K562 (cell line): ENCODE data around the gene SPRED2. TPM values are rescaled to one million over a fixed set of nuclear protein-coding genes. Genes with fewer than 3 reads are reported as not detected.
A peak's percentile ranks its signal among the peaks of the same experiment; 100 is the strongest.

Source experiments
- ATAC-seq: fragments of 200-7000 bp; cut with Tn5 transposase; 3 replicates; pipeline ENCODE4 v1.9.1; 2020; ENCODE audit warnings: moderate library complexity
- BruUV-seq: library from RNA; stranded (reverse); fragments of 400-500 nt; replicated peaks from 2 replicates; lab custom pipeline; 2021; lab: Mats Ljungman, UMichigan
- CTCF ChIA-PET: fragments of 300-600 bp; formaldehyde crosslinking; extraction: SDS; loops from one replicate; lab custom pipeline; 2021; ENCODE audit warnings: low intra/inter-chr PET ratio; lab: Yijun Ruan, JAX
- POLR2A ChIA-PET: fragments of 300-600, 350-650 bp; sonication (Branson Sonifier 250); formaldehyde crosslinking; extraction: SDS; loops from one replicate; lab custom pipeline; 2021; ENCODE audit warnings: antibody characterized with exemption, inconsistent platforms; lab: Yijun Ruan, JAX
- DNase-seq, 4 experiments: peaks; one replicate each; pipeline versions ENCODE4 v3.0.0 to v3.0.0-alpha.2; 2011 to 2018; ENCODE audit warnings: low spot score in 3 of 4, mixed read lengths in 3 of 4; ENCODE audit errors: extremely low read depth in 1 of 4
- FAIRE-seq: peaks from 2 replicates; lab custom pipeline; 2011; peaks lifted over from hg19 to GRCh38; lab: Jason Lieb, UNC
- H2AFZ ChIP-seq: 2 replicates; pipeline ENCODE4 v1.6.0; 2011; ENCODE audit warnings: low read depth, low read length, control low read depth, inconsistent platforms
- H3K27ac ChIP-seq: fragments of 200-600 bp; 3 replicates; pipeline ENCODE4 v1.8.0; 2011; ENCODE audit warnings: low read depth, mild to moderate bottlenecking, control low read depth, inconsistent platforms, low read length, moderate library complexity, mixed read lengths; ENCODE audit errors: extremely low read depth
- H3K27me3 ChIP-seq, 2 experiments: fragments of 300-600 bp in 1 of 2; 2 replicates in 1 of 2; 3 replicates in 1 of 2; pipeline versions ENCODE4 v1.6.0 to v1.8.0; 2011; ENCODE audit warnings: inconsistent platforms in 2 of 2, low read length in 2 of 2, mild to moderate bottlenecking in 1 of 2, mixed read lengths in 1 of 2, moderate library complexity in 1 of 2; ENCODE audit not compliant: control insufficient read depth in 2 of 2, insufficient read depth in 2 of 2
- H3K36me3 ChIP-seq: fragments of 300-600 bp; 3 replicates; pipeline ENCODE4 v1.8.0; 2011; ENCODE audit warnings: mild to moderate bottlenecking, low read length, inconsistent platforms; ENCODE audit not compliant: control insufficient read depth, insufficient read depth
- H3K4me1 ChIP-seq, 2 experiments: fragments of 200-600 bp in 1 of 2; replicated peaks in 1 of 2; 2 replicates in 1 of 2; 3 replicates in 1 of 2; pipeline versions ENCODE4 v1.5.1 to v1.8.0; 2011; ENCODE audit warnings: inconsistent platforms in 2 of 2, low read length in 2 of 2, mild to moderate bottlenecking in 1 of 2, mixed read lengths in 1 of 2, moderate library complexity in 1 of 2; ENCODE audit not compliant: control insufficient read depth in 2 of 2, insufficient read depth in 2 of 2
- H3K4me2 ChIP-seq: 2 replicates; pipeline ENCODE4 v1.6.1; 2011; ENCODE audit warnings: low read length, control low read depth, inconsistent platforms, mixed read lengths; ENCODE audit not compliant: insufficient read depth
- H3K4me3 ChIP-seq: fragments of 200-600 bp; sonication (generic), shearing (Covaris generic); 2 replicates; pipeline ENCODE4 v1.5.1; 2016; ENCODE audit warnings: control low read depth, inconsistent platforms
- H3K79me2 ChIP-seq: fragments of 200-600 bp; 3 replicates; pipeline ENCODE4 v1.8.0; 2011; ENCODE audit warnings: low read length, inconsistent platforms; ENCODE audit not compliant: control insufficient read depth, insufficient read depth
- H3K9ac ChIP-seq, 2 experiments: 2 replicates each; pipeline versions ENCODE4 v1.6.0 to v1.6.1; 2011; ENCODE audit warnings: low read depth in 2 of 2, low read length in 2 of 2, control low read depth in 1 of 2, inconsistent platforms in 1 of 2, mild to moderate bottlenecking in 1 of 2, mixed read lengths in 1 of 2; ENCODE audit not compliant: insufficient read depth in 1 of 2
- H3K9me1 ChIP-seq: one replicate; pipeline ENCODE4 v1.6.0; 2011; ENCODE audit warnings: inconsistent platforms, mild to moderate bottlenecking, low read length, moderate library complexity; ENCODE audit not compliant: control insufficient read depth, insufficient read depth
- H3K9me3 ChIP-seq: replicated peaks from 2 replicates; pipeline ENCODE4 v1.5.1; 2011; ENCODE audit warnings: low read depth, low read length, inconsistent platforms; ENCODE audit not compliant: control insufficient read depth, insufficient read depth
- H4K20me1 ChIP-seq: replicated peaks from 2 replicates; pipeline ENCODE4 v1.6.1; 2011; ENCODE audit warnings: low read length, inconsistent platforms, mixed read lengths; ENCODE audit not compliant: control insufficient read depth, insufficient read depth
- BRD4 ChIP-seq: fragments of 200-600 bp; sonication (generic); IDR thresholded peaks from 2 replicates; pipeline ENCODE4 v1.6.1; 2017; ENCODE audit warnings: inconsistent platforms
- CREB1 ChIP-seq, 2 experiments: sonication (generic) in 1 of 2; formaldehyde crosslinking in 1 of 2; IDR thresholded peaks; 2 replicates each; pipeline versions ENCODE4 v1.6.1 to v1.8.0; 2012 to 2022; ENCODE audit warnings: inconsistent platforms in 1 of 2, mild to moderate bottlenecking in 1 of 2, missing genetic modification reagents in 1 of 2, moderate library complexity in 1 of 2
- DMBX1 ChIP-seq: fragments of 250-450 bp; sonication (Bioruptor Pico); IDR thresholded peaks from 2 replicates; pipeline ENCODE4 v1.8.0; 2022; ENCODE audit warnings: inconsistent platforms, mild to moderate bottlenecking, moderate library complexity, borderline replicate concordance
- E2F6 ChIP-seq, 2 experiments: IDR thresholded peaks; 2 replicates each; pipeline ENCODE4 v1.6.1; 2011; ENCODE audit warnings: borderline replicate concordance in 1 of 2, control low read depth in 1 of 2, low read depth in 1 of 2, low read length in 1 of 2, mild to moderate bottlenecking in 1 of 2, mixed read lengths in 1 of 2, moderate library complexity in 1 of 2; ENCODE audit not compliant: insufficient read depth in 1 of 2, insufficient read length in 1 of 2, poor library complexity in 1 of 2, severe bottlenecking in 1 of 2; ENCODE audit errors: extremely low read depth in 1 of 2
- KLF10 ChIP-seq: fragments of 250-450 bp; sonication (Bioruptor Pico); IDR thresholded peaks from 2 replicates; pipeline ENCODE4 v1.6.1; 2021; ENCODE audit warnings: matching md5 sums
- L3MBTL2 ChIP-seq: fragments of 450-650 bp; IDR thresholded peaks from 2 replicates; pipeline ENCODE4 v1.6.1; 2016; ENCODE audit warnings: mild to moderate bottlenecking, moderate library complexity
- MYC ChIP-seq, 2 experiments: fragments of 250-450 bp in 1 of 2; sonication (Bioruptor Pico) in 1 of 2; IDR thresholded peaks; 2 replicates each; pipeline versions ENCODE4 v1.5.1 to v1.6.1; 2012 to 2021; ENCODE audit warnings: low read depth in 2 of 2, borderline replicate concordance in 1 of 2, improper control_type of control experiment in 1 of 2, low read length in 1 of 2, mild to moderate bottlenecking in 1 of 2, moderate library complexity in 1 of 2
- RAD51 ChIP-seq: fragments of 450-650 bp; IDR thresholded peaks from 2 replicates; pipeline ENCODE4 v1.7.1; 2016; ENCODE audit warnings: low read depth, mild to moderate bottlenecking, borderline replicate concordance
- SMARCA5 ChIP-seq: fragments of 450-650 bp; IDR thresholded peaks from 2 replicates; pipeline ENCODE4 v1.6.1; 2016
- TSHZ1 ChIP-seq: fragments of 250-450 bp; sonication (Bioruptor Pico); IDR thresholded peaks from 2 replicates; pipeline ENCODE4 v1.4.0; 2020; ENCODE audit warnings: mild to moderate bottlenecking, moderate library complexity
- U2AF2 ChIP-seq: fragments of 200-400 bp; formaldehyde crosslinking; optimal IDR thresholded peaks from 2 replicates; pipeline ENCODE3; 2017; ENCODE audit warnings: low read depth, mild to moderate bottlenecking, low read length
- USF2 ChIP-seq: sonication (generic); formaldehyde crosslinking; IDR thresholded peaks from 2 replicates; pipeline ENCODE4 v1.5.0; 2020; ENCODE audit warnings: missing genetic modification reagents
- ZNF316 ChIP-seq: fragments of 450-650 bp; IDR thresholded peaks from 2 replicates; pipeline ENCODE4 v1.6.1; 2016
- ZNF589 ChIP-seq: fragments of 200-800 bp; sonication (Bioruptor generic); IDR thresholded peaks from 2 replicates; pipeline ENCODE4 v1.6.1; 2016; ENCODE audit warnings: low read depth, missing genetic modification characterization, missing compliant biosample characterization
- WGBS: fragments of 100-300 bp; shearing (Covaris generic); methylation state at CpG from one replicate; pipeline ENCODE4 v1.1.6; 2016; ENCODE audit warnings: low coverage, mixed read lengths; ENCODE audit not compliant: insufficient coverage; ENCODE audit errors: missing lambda C conversion rate; 5-methylcytosine and 5-hydroxymethylcytosine counted together
- in situ Hi-C: fragments of 300-500 bp; cut with MboI; formaldehyde crosslinking; loops from 4 replicates; pipeline ENCODE4 v1.15.0; 2018; ENCODE audit warnings: inconsistent platforms, mixed read lengths
- intact Hi-C: fragments of 100-400 bp; cut with micrococcal nuclease; formaldehyde crosslinking; loops from 2 replicates; pipeline ENCODE4 v1.14.2; 2022
- polyA plus RNA-seq, 8 experiments: library from polyadenylated mRNA; depleted of rRNA in 4 of 8; stranded (reverse) in 5 of 8; unstranded in 3 of 8; fragments of >200 nt; fragmentation: Nextera tagmentation in 2 of 8; fragmentation: Illumina TruSeq in 1 of 8; extraction: Ambion mirVana in 2 of 8; extraction: Trizol in 1 of 8; gene quantifications; 2 replicates each; pipeline versions ENCODE4 v1.2.1 to v1.2.3, GENCODE V29; 2011 to 2014; ENCODE audit warnings: inconsistent platforms in 1 of 8, missing spikeins in 1 of 8
- total RNA-seq, 7 experiments: library from RNA; depleted of rRNA in 6 of 7; stranded (reverse); fragments of >200 nt in 6 of 7; fragmentation: Illumina TruSeq in 2 of 7; extraction: Trizol in 2 of 7; gene quantifications; 2 replicates each; pipeline versions ENCODE4 v1.2.1 to v1.2.3, GENCODE V29; 2011 to 2021; ENCODE audit warnings: low replicate concordance in 1 of 7

SPRED2 gene
- total and polyA plus RNA-seq, 9 of the 15 experiments (the other 6 are each of a cell fraction or from before 2014, with no cell fraction given) = 4.6 to 50.8 (median 14.1) TPM

- peak overlapping the region; percentile 35; the same call in 2 of the 3 replicates for H3K27ac ChIP-seq
- peak overlapping the region in 1 of 2 experiments; percentile 2; a peak in 1 of 4 replicates for H3K9ac ChIP-seq
- no TSS peak for BruUV-seq
- intact Hi-C loops = no loop called here
- peak; percentile 48 for ATAC-seq
- ChIA-PET POLR2A (no interaction called here), CTCF (no interaction called here)
- peaks cover 18% of the 10 kb centered on the region for H4K20me1 ChIP-seq
- WGBS = 30% methylated on average over 6 of the region's 6 CpGs
- H3K36me3 ChIP-seq = no peaks in the 10 kb centered on the region
- H3K9me3 ChIP-seq = no peaks in the 10 kb centered on the region
- peaks cover 20 to 72% of the 10 kb centered on the region in 2 experiments for H3K4me1 ChIP-seq
- no peaks in the 10 kb centered on the region for H3K27me3 ChIP-seq
- DNase-seq = peak in 1 of 4 experiments; percentile 51
- peak overlapping the region; percentile 2; the same call in 1 of the 2 replicates for H3K4me2 ChIP-seq
- peak; percentile 49 for FAIRE-seq
- in situ Hi-C loops = no loop called here
- H3K79me2 ChIP-seq = peaks cover 92% of the 10 kb centered on the region
- H3K9me1 ChIP-seq = no peaks in the 10 kb centered on the region
- no peak overlapping the region for H3K4me3 ChIP-seq
- H2AFZ ChIP-seq = no peak overlapping the region
- TF ChIP-seq MYC (IDR thresholded peaks at IDR 0.05; ENCODE audit: low read depth, low read length) = peak; percentile 78
- no peak for TF ChIP-seq MYC (CRISPR knock-in tag; IDR thresholded peaks at IDR 0.05; ENCODE audit: borderline replicate concordance, low read depth)
- TF ChIP-seq RAD51 = peak; percentile 55
- TF ChIP-seq ZNF589 (CRISPR knock-in tag) = peak; percentile 1; the same call in 1 of the 2 replicates
- peak; percentile 39; the same call in 1 of the 2 replicates for TF ChIP-seq DMBX1 (CRISPR knock-in tag)
- no peak for TF ChIP-seq TSHZ1
- no peak for TF ChIP-seq BRD4
- peak in 1 of 2 experiments; percentile 28 for TF ChIP-seq E2F6 (IDR thresholded peaks at IDR 0.05; ENCODE audit: borderline replicate concordance in 1 of 2, extremely low read depth in 1 of 2, insufficient read depth in 1 of 2, insufficient read length in 1 of 2, low read depth in 1 of 2, low read length in 1 of 2, poor library complexity in 1 of 2, severe bottlenecking in 1 of 2)
- no peak for TF ChIP-seq U2AF2
- no peak for TF ChIP-seq SMARCA5
- peak; percentile 17; the same call in 1 of the 2 replicates for TF ChIP-seq USF2 (CRISPR knock-in tag)
- TF ChIP-seq ZNF316 = peak; percentile 40; the same call in 1 of the 2 replicates
- TF ChIP-seq KLF10 = no peak
- no peak for TF ChIP-seq CREB1 (IDR thresholded peaks at IDR 0.05)
- TF ChIP-seq CREB1 (CRISPR knock-in tag; IDR thresholded peaks at IDR 0.05) = no peak
- peak; percentile 82 for TF ChIP-seq L3MBTL2
These were observed 68.3 kb downstream of the SPRED2 start for GRCh38 chr2:65363879-65364666.
